ENCODE results near the gene TMEM234. TPM values are rescaled to one million over a fixed set of nuclear protein-coding genes. Genes with fewer than 3 reads are reported as not detected.

TMEM234 gene
- total and polyA plus RNA-seq, 2 of the 13 experiments (the other 11 are each of a cell fraction or from before 2014, with no cell fraction given): 6.1 to 9.0 TPM

GRCh38 chr1:32221980-32222755, at the start of gene TMEM234, which contains the start of gene EIF3I (continued):
- TF ChIP-seq ZBED4 (CRISPR knock-in tag; IDR thresholded peaks at IDR 0.05; ENCODE audit: borderline replicate concordance): no peak
- peak; percentile 58; the same call in 1 of the 2 replicates for TF ChIP-seq ZNF784 (CRISPR knock-in tag; IDR thresholded peaks at IDR 0.05; ENCODE audit: borderline replicate concordance)
- peak; percentile 90 for TF ChIP-seq HOXA3 (CRISPR knock-in tag; IDR thresholded peaks at IDR 0.05)
- TF ChIP-seq KLF6 (CRISPR knock-in tag; IDR thresholded peaks at IDR 0.05): no peak
- peak; percentile 79; the same call in 1 of the 2 replicates for TF ChIP-seq KDM2A (CRISPR knock-in tag; IDR thresholded peaks at IDR 0.05; ENCODE audit: borderline replicate concordance, low read depth)
- no peak for TF ChIP-seq MAFK (conservative IDR thresholded peaks at IDR 0.05 in 1 of 2, IDR thresholded peaks at IDR 0.05 in 1 of 2; ENCODE audit: low read length in 2 of 2)
- TF ChIP-seq BCLAF1 (IDR thresholded peaks at IDR 0.05): no peak
- peak; percentile 50; the same call in 1 of the 2 replicates for TF ChIP-seq ZMYM4 (CRISPR knock-in tag; IDR thresholded peaks at IDR 0.05)
- TF ChIP-seq NFIC (IDR thresholded peaks at IDR 0.05; ENCODE audit: low read length): no peak
- TF ChIP-seq ZBTB39 (CRISPR knock-in tag; IDR thresholded peaks at IDR 0.05): no peak
- TF ChIP-seq TAF15 (IDR thresholded peaks at IDR 0.05; ENCODE audit: low read depth, low read length, poor library complexity, severe bottlenecking): peak; percentile 34
- peak; percentile 97 for TF ChIP-seq ARID4A (CRISPR knock-in tag; IDR thresholded peaks at IDR 0.05; ENCODE audit: borderline replicate concordance)
- no peak for TF ChIP-seq REXO4 (CRISPR knock-in tag; IDR thresholded peaks at IDR 0.05; ENCODE audit: borderline replicate concordance)
